Neural crest cell (in vitro differentiated cells): ENCODE measurements around the gene SPPL2C. TPM values are rescaled to one million over a fixed set of nuclear protein-coding genes. Genes with fewer than 3 reads are reported as not detected.

ENCODE experiments used
- DNase-seq: peaks from one replicate; pipeline ENCODE4 v3.0.0; 2021; ENCODE audit warnings: low read depth, mixed read lengths, low spot score
- H3K27ac Mint-ChIP-seq: one replicate; pipeline ENCODE4 v1.8.0; 2021; ENCODE audit warnings: mild to moderate bottlenecking, mixed read lengths; ENCODE audit not compliant: unreplicated experiment
- H3K27me3 Mint-ChIP-seq: 2 replicates; pipeline ENCODE4 v1.8.0; 2021; ENCODE audit warnings: low read depth, mild to moderate bottlenecking, mixed read lengths
- H3K36me3 Mint-ChIP-seq: 2 replicates; pipeline ENCODE4 v1.8.0; 2021; ENCODE audit warnings: low read depth, mild to moderate bottlenecking, mixed read lengths
- H3K4me1 Mint-ChIP-seq: 2 replicates; pipeline ENCODE4 v1.8.0; 2021; ENCODE audit warnings: mixed read lengths
- H3K4me3 Mint-ChIP-seq: one replicate; pipeline ENCODE4 v1.8.0; 2021; ENCODE audit warnings: mild to moderate bottlenecking, mixed read lengths
- H3K9me3 Mint-ChIP-seq: 2 replicates; pipeline ENCODE4 v1.8.0; 2021; ENCODE audit warnings: mixed read lengths
- total RNA-seq: library from RNA; stranded (reverse); gene quantifications from 2 replicates; pipeline ENCODE4 v1.2.1, GENCODE V29; 2021
- TF ChIP-seq, protein P1 (sequence below): fragments of 200-600 bp; sonication (generic); conservative IDR thresholded peaks from 2 replicates; pipeline ENCODE4 v1.5.0; 2021; ENCODE audit warnings: antibody characterized with exemption, mild to moderate bottlenecking

Gene SPPL2C
- total RNA-seq, 1 donor from 2014 or later, result not detected

DNA sequence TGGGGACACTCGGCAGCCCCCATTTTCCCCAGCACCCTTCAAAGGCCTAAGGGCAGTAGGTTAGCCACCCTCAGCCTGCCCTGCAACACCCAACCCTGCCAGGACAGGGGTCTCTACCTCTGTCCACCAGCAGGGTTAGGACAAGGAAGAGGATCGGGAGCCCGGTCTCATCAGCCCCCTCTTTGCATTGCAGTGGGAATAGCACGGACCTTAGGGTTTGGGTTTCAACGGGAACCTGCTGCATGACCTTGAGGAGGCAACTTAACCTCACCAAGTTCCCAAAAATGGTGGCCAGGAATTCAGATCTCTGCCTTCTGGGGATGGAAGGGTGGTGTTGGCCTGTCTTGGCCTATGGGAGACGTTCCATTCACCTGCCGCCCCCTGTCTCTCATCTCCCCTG is 20.2 kb upstream of the SPPL2C start:
- Mint-ChIP-seq H3K4me3 (no peak overlapping the region), H3K36me3 (no peaks in the 10 kb centered on the region), H3K27ac (no peak overlapping the region), H3K27me3 (no peaks in the 10 kb centered on the region), H3K9me3 (no peaks in the 10 kb centered on the region), H3K4me1 (no peaks in the 10 kb centered on the region)
- TF ChIP-seq, protein P1, sequence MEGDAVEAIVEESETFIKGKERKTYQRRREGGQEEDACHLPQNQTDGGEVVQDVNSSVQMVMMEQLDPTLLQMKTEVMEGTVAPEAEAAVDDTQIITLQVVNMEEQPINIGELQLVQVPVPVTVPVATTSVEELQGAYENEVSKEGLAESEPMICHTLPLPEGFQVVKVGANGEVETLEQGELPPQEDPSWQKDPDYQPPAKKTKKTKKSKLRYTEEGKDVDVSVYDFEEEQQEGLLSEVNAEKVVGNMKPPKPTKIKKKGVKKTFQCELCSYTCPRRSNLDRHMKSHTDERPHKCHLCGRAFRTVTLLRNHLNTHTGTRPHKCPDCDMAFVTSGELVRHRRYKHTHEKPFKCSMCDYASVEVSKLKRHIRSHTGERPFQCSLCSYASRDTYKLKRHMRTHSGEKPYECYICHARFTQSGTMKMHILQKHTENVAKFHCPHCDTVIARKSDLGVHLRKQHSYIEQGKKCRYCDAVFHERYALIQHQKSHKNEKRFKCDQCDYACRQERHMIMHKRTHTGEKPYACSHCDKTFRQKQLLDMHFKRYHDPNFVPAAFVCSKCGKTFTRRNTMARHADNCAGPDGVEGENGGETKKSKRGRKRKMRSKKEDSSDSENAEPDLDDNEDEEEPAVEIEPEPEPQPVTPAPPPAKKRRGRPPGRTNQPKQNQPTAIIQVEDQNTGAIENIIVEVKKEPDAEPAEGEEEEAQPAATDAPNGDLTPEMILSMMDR, result no peak
- DNase-seq, result no peak

DNA sequence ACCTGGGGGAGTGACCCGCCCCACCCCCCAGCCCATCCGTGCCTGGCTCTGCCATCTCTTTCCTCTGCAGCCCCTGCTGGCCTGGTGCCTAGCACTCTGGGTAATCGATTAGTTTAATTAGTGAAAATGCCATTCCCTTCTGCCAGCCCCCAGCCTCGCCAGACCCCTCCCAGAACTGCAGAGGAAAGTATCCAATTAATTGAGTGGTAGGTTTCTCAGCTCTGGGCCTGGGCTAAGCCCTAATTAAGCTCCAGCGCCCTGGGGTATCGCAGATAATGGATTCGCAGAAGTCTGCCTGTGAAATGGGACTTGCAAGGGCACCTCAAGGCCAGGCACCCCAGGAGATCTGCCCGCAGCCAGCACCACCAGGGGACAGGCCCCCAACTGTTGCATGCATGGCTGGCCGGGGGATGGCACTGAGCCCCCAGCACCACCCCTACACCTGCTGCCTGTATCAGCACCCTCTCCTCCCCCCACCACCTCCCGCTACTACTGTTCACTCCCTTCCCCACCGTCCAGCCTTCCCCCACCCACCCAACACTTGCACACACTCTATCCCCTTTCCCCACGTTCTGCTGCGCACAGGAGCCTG is 19.7 kb upstream of the SPPL2C start:
- TF ChIP-seq, protein P1, result no peak
- Mint-ChIP-seq H3K27me3 (no peaks in the 10 kb centered on the region), H3K9me3 (no peaks in the 10 kb centered on the region), H3K4me3 (no peak overlapping the region), H3K27ac (no peak overlapping the region), H3K4me1 (no peaks in the 10 kb centered on the region), H3K36me3 (no peaks in the 10 kb centered on the region)
- no peak for DNase-seq

DNA sequence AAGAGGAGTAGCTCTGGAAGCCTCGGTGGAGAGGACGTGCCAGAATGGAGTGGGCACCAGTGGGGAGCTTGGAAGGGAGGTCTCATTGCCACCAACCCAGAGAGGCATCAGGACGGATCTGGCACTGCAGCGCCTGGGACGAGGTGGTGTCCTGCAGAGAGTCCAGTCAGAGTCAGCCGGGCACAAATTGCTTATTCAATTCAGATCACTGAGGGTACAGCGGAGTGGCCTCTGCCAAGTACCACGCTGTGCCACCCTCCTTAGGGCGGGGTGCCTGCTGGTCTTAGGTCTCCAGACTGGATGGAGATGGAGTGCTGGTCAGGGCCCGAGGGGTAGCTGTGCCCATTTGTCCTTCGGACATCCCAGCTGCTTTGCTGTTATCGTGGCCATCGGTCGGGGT is 18.9 kb upstream of the SPPL2C start:
- H3K27ac Mint-ChIP-seq, result no peak overlapping the region
- H3K4me3 Mint-ChIP-seq, result no peak overlapping the region
- TF ChIP-seq, protein P1, result no peak
- H3K9me3 Mint-ChIP-seq, result no peaks in the 10 kb centered on the region
- H3K36me3 Mint-ChIP-seq, result no peaks in the 10 kb centered on the region
- H3K27me3 Mint-ChIP-seq, result no peaks in the 10 kb centered on the region
- no peaks in the 10 kb centered on the region for H3K4me1 Mint-ChIP-seq
- DNase-seq, result no peak

DNA sequence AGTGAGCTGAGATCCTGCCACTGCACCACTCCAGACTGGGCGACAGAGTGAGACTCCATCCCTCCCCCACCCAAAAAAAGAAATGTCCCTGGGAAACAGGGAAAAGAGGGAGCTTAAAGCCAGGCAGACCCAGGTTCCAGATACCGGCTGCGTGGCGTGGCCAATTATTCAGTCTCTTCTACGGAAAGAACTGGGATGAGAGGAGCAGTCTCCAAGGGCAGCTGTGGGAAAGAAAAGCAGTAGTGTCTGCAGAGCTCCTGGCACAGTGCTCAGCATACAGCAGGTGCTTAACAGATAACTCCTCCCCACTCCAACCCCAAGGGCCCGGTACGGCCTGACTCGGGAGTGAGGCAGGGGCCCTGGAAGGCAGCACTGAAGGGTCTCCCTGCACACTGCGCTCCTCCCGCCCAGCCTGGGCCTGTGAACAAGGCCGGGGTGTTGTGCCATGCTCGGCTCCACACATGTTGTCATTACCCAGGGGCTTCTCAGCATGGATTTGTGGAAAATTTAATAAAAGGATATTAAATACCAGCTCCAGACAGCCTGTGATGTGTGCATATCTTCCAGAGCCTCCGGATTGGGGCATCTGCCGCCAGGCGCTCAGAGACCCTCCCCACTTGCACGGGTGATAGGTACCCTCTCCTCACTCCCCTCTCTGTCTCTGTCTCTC is 17.6 kb upstream of the SPPL2C start:
- no peak for DNase-seq
- H3K9me3 Mint-ChIP-seq, result no peaks in the 10 kb centered on the region
- no peaks in the 10 kb centered on the region for H3K27me3 Mint-ChIP-seq
- TF ChIP-seq, protein P1, result no peak
- H3K4me1 Mint-ChIP-seq, result no peaks in the 10 kb centered on the region
- no peak overlapping the region for H3K4me3 Mint-ChIP-seq
- no peaks in the 10 kb centered on the region for H3K36me3 Mint-ChIP-seq
- no peak overlapping the region for H3K27ac Mint-ChIP-seq

DNA sequence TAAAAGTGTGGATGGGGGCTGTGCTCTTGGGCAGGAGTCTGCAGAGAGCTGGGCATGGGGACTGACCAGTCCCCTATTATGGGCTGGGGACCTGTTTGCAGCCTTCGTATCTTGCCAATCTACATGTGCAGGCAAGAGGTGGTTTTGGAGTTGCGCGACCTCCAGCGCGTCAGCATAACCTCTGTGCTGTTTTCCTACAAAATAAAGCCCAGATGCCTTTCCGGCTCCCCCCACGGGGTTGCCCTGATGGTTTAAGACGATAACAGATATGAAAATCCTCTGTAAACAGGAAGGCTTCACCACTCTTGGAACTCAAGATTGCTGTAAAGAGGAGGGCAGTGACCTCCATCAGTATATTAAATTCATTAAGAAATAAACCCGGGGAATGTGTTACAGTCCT is 16.5 kb upstream of the SPPL2C start:
- TF ChIP-seq, protein P1, result no peak
- Mint-ChIP-seq H3K4me3 (no peak overlapping the region), H3K27ac (no peak overlapping the region), H3K27me3 (no peaks in the 10 kb centered on the region), H3K36me3 (no peaks in the 10 kb centered on the region), H3K4me1 (no peaks in the 10 kb centered on the region), H3K9me3 (no peaks in the 10 kb centered on the region)
- no peak for DNase-seq
